Ovary (tissue), 3 donors: ENCODE data around the gene RNF17.

Experiments used
- CTCF ChIP-seq, 3 donors: fragments of 450-650 bp in 2 of 3; fragments of 200-600 bp in 1 of 3; IDR thresholded peaks; one replicate each; pipeline versions ENCODE4 v1.5.1 to v1.8.0; 2016 to 2022; ENCODE audit warnings: antibody characterized with exemption in 3 of 3, mild to moderate bottlenecking in 1 of 3
- EP300 ChIP-seq: sonication (generic); formaldehyde crosslinking; IDR thresholded peaks from one replicate; pipeline ENCODE4 v1.6.1; 2017; ENCODE audit warnings: antibody characterized with exemption
- POLR2A ChIP-seq: fragments of 450-650 bp; IDR thresholded peaks from one replicate; pipeline ENCODE4 v1.6.1; 2017; ENCODE audit warnings: antibody characterized with exemption, mild to moderate bottlenecking, moderate library complexity
- donor health status: DM: no; HTN: no; CAD: no.

- TF ChIP-seq CTCF (IDR thresholded peaks at IDR 0.05) (no peak), POLR2A (no peak), EP300 (no peak)
These were observed 124.4 kb downstream of the RNF17 start for GRCh38 chr13:24888291-24888931.
